H1 (cell line): ENCODE measurements around the gene SUGP1.

ENCODE experiments used
- CTCF ChIP-seq, 3 experiments: IDR thresholded peaks; 1 replicate in 2 of 3; 2 replicates in 1 of 3; pipeline versions ENCODE4 v1.5.1 to v1.6.1; 2011; ENCODE audit warnings: low read length in 3 of 3, mild to moderate bottlenecking in 3 of 3, inconsistent platforms in 2 of 3, low read depth in 1 of 3, moderate library complexity in 1 of 3; ENCODE audit not compliant: insufficient read depth in 1 of 3; ENCODE audit errors: control extremely low read depth in 1 of 3
- JUND ChIP-seq: IDR thresholded peaks from 2 replicates; pipeline ENCODE4 v1.6.1; 2011; ENCODE audit warnings: mild to moderate bottlenecking, improper control_type of control experiment, low read length

DNA sequence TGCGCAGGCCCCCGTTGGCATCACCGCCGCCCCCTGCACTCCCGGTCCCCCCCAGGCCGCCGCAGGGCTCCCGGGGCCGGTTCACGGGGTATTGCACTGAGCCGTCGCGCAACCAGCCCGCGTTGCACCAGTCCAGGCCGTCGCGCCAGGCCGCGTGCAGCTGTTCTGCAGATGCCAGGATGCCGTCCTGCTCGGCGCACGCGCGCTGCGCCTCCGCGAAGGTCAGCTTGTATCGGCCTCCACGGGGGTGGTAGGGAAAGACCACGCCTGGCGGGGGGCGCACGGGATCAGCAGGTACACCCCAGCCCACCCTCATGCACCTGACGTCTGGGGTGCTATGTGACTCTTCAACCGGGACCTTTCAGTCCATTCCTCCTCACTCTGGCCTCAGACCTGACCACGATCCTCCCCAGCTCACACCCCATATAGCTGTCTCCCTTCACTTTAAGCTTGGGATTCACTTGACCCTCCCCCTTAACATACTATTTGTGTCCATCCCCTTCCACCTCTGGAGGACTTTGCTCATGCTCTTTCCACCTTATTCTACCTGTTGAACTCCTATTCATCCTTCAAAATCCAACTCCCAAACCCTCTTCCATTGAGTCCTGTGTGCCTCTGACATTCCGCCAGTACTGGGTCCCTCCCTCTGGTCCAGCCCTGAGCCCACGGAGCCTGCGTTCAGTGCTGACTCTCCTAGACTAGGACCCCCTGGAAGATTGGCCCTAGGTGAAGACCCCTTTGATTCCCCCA lies 61.5 kb downstream of the SUGP1 start:
- TF ChIP-seq CTCF (IDR thresholded peaks at IDR 0.05; ENCODE audit: control extremely low read depth in 1 of 3, insufficient read depth in 1 of 3, low read depth in 1 of 3, low read length in 3 of 3) (no peak), JUND (no peak)
